GM21390 (cell line): ENCODE data around the gene IGLL1.
"Not testable (repeated sequence)": the region's sequence is repeated elsewhere in the genome, so short reads cannot be mapped to it uniquely, and the experiment has no call there.

Experiments
- ATAC-seq: cut with Tn5 transposase; IDR thresholded peaks from one replicate; pipeline ENCODE4 v1.9.1; 2021; ENCODE audit not compliant: unreplicated experiment

Gene IGLL1

DNA sequence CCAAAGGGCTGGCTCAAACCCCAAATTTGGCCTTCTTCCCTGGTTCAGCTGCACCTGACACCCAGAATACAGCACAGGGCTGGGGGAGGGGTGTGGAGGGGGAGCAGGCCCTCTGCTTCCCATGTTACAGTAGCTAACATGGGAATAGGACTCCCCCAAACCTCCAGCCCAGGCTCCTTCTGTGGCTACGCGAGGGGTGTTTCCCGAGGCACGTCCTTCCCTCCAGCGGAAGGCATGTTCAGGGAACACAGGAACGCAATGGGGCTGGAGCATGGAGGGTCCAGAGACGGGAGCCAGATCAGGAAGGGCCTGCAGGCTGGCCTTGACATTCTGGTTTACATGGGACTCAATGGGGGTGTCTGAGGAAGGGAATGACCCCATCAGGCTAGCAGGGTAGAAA, 11.8 kb upstream of the IGLL1 start:
- no peak for ATAC-seq

DNA sequence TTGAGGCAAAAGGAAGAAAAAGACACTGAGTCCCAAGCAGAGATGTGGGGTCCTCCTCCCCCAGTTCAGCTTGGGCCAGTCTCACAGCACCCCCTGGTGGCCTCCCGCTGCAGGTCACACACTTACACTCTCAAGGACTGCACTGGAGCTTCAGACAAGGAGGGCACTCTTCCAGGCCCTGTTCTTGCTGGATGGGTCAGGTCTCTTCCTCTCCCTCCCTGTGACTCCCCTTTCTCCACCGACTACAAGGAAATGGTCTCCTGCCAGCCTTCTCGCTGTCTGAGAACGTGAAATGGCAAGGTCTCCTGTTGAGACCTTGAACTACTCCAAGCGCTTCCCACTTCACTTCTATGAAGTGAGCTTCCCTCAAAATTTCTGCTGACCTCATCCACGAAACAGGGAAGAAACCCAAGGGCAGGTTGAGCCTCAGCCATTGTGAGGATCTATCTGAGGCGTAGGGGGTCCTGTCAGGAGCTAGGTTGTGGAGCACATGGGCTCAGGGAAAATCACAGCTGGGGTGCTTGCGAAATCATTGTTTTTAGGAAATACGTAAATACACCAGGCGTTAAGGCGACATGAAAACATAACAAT, 11.2 kb upstream of the IGLL1 start:
- ATAC-seq: no peak

DNA sequence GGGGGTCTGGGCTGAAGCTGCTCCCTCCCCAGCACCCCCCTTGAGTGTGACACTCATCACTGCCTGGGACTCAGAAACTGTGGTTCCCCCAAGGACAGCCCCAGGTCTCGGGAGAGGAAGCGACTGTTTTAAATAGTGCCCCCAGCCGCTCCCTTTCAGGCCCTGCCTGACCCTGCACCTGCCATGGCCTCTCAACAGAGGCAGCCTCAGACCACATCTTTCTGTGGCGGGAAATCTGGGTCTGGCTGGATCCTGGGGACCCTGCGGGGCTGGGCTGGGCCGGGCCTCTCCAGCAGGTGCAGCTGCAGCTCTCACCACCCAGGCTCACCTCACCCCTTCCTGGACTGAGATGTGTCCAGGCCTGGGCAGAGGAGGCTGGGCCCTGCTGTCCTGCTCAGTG, 3.7 kb upstream of the IGLL1 start:
- ATAC-seq: no peak

GRCh38 chr22:23583153-23583552, 3.1 kb upstream of the IGLL1 start:
- no peak for ATAC-seq

DNA sequence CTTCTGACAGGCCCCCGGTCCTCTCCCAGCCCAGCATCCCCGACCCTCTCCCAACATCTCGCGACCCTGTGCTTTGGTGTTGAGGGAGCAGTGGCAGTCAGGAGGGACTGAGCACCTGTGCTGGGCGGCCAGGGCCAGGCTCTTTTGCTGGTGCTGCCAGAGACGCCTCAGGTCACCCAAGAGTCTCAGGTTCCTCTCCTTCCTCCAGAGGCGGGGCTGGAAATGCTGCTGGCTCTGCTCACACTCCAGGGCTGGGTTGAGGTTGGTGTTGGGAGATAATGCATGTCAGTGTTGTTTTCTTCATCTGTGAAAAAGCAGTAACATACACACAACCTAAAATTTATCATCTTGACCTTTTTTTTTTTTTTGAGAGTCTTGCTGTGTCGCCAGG, 1.2 kb upstream of the IGLL1 start:
- no peak for ATAC-seq

GRCh38 chr22:23580576-23581259, 628 bp upstream of the IGLL1 start:
- no peak for ATAC-seq

- ATAC-seq: no peak
These were observed 810 bp downstream of the IGLL1 start for GRCh38 chr22:23579280-23579679.

- no peak for ATAC-seq
These were observed 1.8 kb downstream of the IGLL1 start for GRCh38 chr22:23578306-23578705.

GRCh38 chr22:23576681-23577080, 3.4 kb downstream of the IGLL1 start:
- no peak for ATAC-seq

DNA sequence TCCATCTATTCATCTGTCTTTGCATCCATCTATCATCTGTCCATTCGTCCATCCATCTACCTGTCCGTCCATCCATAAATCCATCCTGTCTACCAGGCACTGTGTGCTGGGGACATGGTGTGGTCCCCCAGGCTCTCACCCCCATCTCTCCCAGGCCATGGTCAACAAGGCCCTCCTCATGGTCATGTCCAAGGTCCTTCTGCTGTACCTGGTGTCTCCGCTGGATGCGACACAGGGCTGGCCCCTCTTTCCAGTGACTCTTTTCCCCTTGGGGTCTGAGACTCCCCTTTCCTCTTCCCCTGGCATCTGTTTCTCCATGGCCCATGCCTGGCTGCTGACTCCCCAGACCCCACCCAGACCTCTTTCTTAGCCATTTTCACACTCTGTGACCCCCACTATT, 4.5 kb downstream of the IGLL1 start:
- no peak for ATAC-seq

DNA sequence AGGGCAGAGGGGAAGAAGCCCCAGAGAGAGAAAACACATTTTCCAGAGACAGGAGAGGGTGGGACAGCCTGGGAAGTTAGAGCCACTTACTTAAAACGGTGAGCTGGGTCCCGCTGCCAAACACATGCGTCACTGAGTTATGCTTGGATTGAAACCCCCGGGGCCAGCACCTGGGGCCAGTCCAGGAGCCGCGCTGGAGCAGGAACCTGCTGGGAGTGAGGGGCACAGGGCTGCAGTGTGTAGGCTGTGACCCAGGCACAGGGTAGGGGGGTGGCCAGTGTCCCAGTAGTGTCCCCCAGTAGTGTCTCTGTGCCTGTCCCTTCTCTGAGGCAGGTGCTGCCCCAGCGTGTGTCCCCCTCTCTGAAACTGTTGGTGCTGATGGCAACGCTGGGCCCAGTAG, 5.2 kb downstream of the IGLL1 start:
- no peak for ATAC-seq

- no peak for ATAC-seq
These were observed 5.7 kb downstream of the IGLL1 start for GRCh38 chr22:23574371-23574811.

GRCh38 chr22:23573701-23574235, 6.3 kb downstream of the IGLL1 start:
- ATAC-seq: not testable (repeated sequence)

GRCh38 chr22:23573106-23573505, 7.0 kb downstream of the IGLL1 start:
- not testable (repeated sequence) for ATAC-seq

GRCh38 chr22:23571486-23571885, 8.6 kb downstream of the IGLL1 start:
- ATAC-seq: no peak

DNA sequence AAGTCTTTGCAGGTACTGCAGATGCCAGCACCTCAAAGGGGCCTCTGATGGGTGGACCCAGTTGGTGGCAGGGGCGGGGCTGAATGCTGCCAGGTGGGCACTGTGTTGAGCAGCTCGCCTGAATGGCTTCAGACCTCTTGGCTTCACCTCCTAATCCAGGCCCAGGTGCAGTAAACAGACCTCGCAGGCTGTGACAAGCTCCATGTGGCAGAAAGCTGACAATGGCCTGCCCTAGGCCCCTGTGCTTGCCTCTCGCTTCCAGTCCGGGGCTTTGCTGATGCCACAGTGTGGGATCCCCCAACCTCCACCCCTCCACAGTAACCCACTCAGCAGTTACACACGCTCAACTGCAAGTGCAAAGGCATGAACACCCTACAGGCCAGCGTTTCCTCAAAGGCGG, 9.4 kb downstream of the IGLL1 start:
- no peak for ATAC-seq

- ATAC-seq: no peak
These were observed 10.4 kb downstream of the IGLL1 start for GRCh38 chr22:23569716-23570115.

- no peak for ATAC-seq
These were observed 10.8 kb downstream of the IGLL1 start for GRCh38 chr22:23569291-23569690.

- no peak for ATAC-seq
These were observed 13.2 kb downstream of the IGLL1 start for GRCh38 chr22:23566705-23567475.

DNA sequence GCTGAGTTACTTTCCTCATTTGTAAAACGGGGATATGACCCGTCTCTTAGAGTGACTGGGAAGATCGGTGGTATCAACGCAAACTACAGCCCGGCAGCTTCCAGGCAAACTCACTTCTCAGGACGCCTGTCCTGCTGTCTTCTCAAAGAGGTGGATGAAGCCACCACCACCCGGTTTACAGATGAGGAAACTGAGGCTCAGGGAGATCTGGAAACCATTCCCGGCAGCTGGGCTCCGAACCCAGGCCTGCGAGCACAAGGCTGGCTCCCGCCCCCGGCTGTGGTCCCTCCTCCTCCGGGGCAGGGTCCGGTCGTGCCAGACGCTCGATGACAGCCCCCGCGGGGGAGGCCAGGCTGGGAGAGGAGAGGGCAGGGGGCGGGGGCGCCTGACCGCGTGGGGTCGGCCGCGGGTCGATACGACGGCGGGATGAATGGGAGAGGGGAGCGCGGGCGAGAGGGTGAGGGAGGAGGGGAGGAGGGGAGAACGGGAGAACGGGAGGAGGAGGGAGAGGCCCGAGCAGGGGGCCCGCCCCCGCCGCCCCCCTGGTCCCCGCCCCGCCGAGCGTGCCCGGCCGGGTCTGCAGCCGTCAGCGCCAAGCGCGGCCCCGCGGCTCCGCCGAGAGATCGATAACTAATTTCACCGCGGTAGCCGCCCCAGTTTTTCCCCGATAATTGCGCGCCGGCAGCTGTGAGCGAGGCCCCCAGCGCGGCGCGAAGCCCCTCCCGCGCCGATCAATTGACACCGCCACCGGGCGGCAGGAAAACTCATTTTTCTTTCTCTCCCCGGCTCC, 14.0 kb downstream of the IGLL1 start:
- no peak for ATAC-seq

- ATAC-seq: no peak
These were observed 14.7 kb downstream of the IGLL1 start for GRCh38 chr22:23565305-23565914.
